K562 (cell line): ENCODE measurements around the gene KBTBD4. TPM values are rescaled to one million over a fixed set of nuclear protein-coding genes. Genes with fewer than 3 reads are reported as not detected.

ENCODE experiments used
- ATAC-seq: fragments of 200-7000 bp; cut with Tn5 transposase; 3 replicates; pipeline ENCODE4 v1.9.1; 2020; ENCODE audit warnings: moderate library complexity
- BruUV-seq: library from RNA; stranded (reverse); fragments of 400-500 nt; replicated peaks from 2 replicates; lab custom pipeline; 2021; lab: Mats Ljungman, UMichigan
- CTCF ChIA-PET: fragments of 300-600 bp; formaldehyde crosslinking; extraction: SDS; loops from one replicate; lab custom pipeline; 2021; ENCODE audit warnings: low intra/inter-chr PET ratio; lab: Yijun Ruan, JAX
- POLR2A ChIA-PET: fragments of 300-600, 350-650 bp; sonication (Branson Sonifier 250); formaldehyde crosslinking; extraction: SDS; loops from one replicate; lab custom pipeline; 2021; ENCODE audit warnings: antibody characterized with exemption, inconsistent platforms; lab: Yijun Ruan, JAX
- DNase-seq, 4 experiments: peaks; one replicate each; pipeline versions ENCODE4 v3.0.0 to v3.0.0-alpha.2; 2011 to 2018; ENCODE audit warnings: low spot score in 3 of 4, mixed read lengths in 3 of 4; ENCODE audit errors: extremely low read depth in 1 of 4
- FAIRE-seq: peaks from 2 replicates; lab custom pipeline; 2011; peaks lifted over from hg19 to GRCh38; lab: Jason Lieb, UNC
- H2AFZ ChIP-seq: 2 replicates; pipeline ENCODE4 v1.6.0; 2011; ENCODE audit warnings: low read depth, low read length, control low read depth, inconsistent platforms
- H3K27ac ChIP-seq: fragments of 200-600 bp; 3 replicates; pipeline ENCODE4 v1.8.0; 2011; ENCODE audit warnings: low read depth, mild to moderate bottlenecking, control low read depth, inconsistent platforms, low read length, moderate library complexity, mixed read lengths; ENCODE audit errors: extremely low read depth
- H3K27me3 ChIP-seq, 2 experiments: fragments of 300-600 bp in 1 of 2; 2 replicates in 1 of 2; 3 replicates in 1 of 2; pipeline versions ENCODE4 v1.6.0 to v1.8.0; 2011; ENCODE audit warnings: inconsistent platforms in 2 of 2, low read length in 2 of 2, mild to moderate bottlenecking in 1 of 2, mixed read lengths in 1 of 2, moderate library complexity in 1 of 2; ENCODE audit not compliant: control insufficient read depth in 2 of 2, insufficient read depth in 2 of 2
- H3K36me3 ChIP-seq: fragments of 300-600 bp; 3 replicates; pipeline ENCODE4 v1.8.0; 2011; ENCODE audit warnings: mild to moderate bottlenecking, low read length, inconsistent platforms; ENCODE audit not compliant: control insufficient read depth, insufficient read depth
- H3K4me1 ChIP-seq, 2 experiments: fragments of 200-600 bp in 1 of 2; replicated peaks in 1 of 2; 2 replicates in 1 of 2; 3 replicates in 1 of 2; pipeline versions ENCODE4 v1.5.1 to v1.8.0; 2011; ENCODE audit warnings: inconsistent platforms in 2 of 2, low read length in 2 of 2, mild to moderate bottlenecking in 1 of 2, mixed read lengths in 1 of 2, moderate library complexity in 1 of 2; ENCODE audit not compliant: control insufficient read depth in 2 of 2, insufficient read depth in 2 of 2
- H3K4me2 ChIP-seq: 2 replicates; pipeline ENCODE4 v1.6.1; 2011; ENCODE audit warnings: low read length, control low read depth, inconsistent platforms, mixed read lengths; ENCODE audit not compliant: insufficient read depth
- H3K4me3 ChIP-seq: fragments of 200-600 bp; sonication (generic), shearing (Covaris generic); 2 replicates; pipeline ENCODE4 v1.5.1; 2016; ENCODE audit warnings: control low read depth, inconsistent platforms
- H3K79me2 ChIP-seq: fragments of 200-600 bp; 3 replicates; pipeline ENCODE4 v1.8.0; 2011; ENCODE audit warnings: low read length, inconsistent platforms; ENCODE audit not compliant: control insufficient read depth, insufficient read depth
- H3K9ac ChIP-seq, 2 experiments: 2 replicates each; pipeline versions ENCODE4 v1.6.0 to v1.6.1; 2011; ENCODE audit warnings: low read depth in 2 of 2, low read length in 2 of 2, control low read depth in 1 of 2, inconsistent platforms in 1 of 2, mild to moderate bottlenecking in 1 of 2, mixed read lengths in 1 of 2; ENCODE audit not compliant: insufficient read depth in 1 of 2
- H3K9me1 ChIP-seq: one replicate; pipeline ENCODE4 v1.6.0; 2011; ENCODE audit warnings: inconsistent platforms, mild to moderate bottlenecking, low read length, moderate library complexity; ENCODE audit not compliant: control insufficient read depth, insufficient read depth
- H3K9me3 ChIP-seq: replicated peaks from 2 replicates; pipeline ENCODE4 v1.5.1; 2011; ENCODE audit warnings: low read depth, low read length, inconsistent platforms; ENCODE audit not compliant: control insufficient read depth, insufficient read depth
- H4K20me1 ChIP-seq: replicated peaks from 2 replicates; pipeline ENCODE4 v1.6.1; 2011; ENCODE audit warnings: low read length, inconsistent platforms, mixed read lengths; ENCODE audit not compliant: control insufficient read depth, insufficient read depth
- GABPA ChIP-seq: fragments of 200-800 bp; sonication (Bioruptor generic); conservative IDR thresholded peaks from 2 replicates; pipeline ENCODE4 v1.6.1; 2016; ENCODE audit warnings: low read depth, missing genetic modification characterization, missing compliant biosample characterization
- ZNF407 ChIP-seq: fragments of 450-650 bp; IDR thresholded peaks from 2 replicates; pipeline ENCODE4 v1.6.1; 2016; ENCODE audit warnings: low read depth
- WGBS: fragments of 100-300 bp; shearing (Covaris generic); methylation state at CpG from one replicate; pipeline ENCODE4 v1.1.6; 2016; ENCODE audit warnings: low coverage, mixed read lengths; ENCODE audit not compliant: insufficient coverage; ENCODE audit errors: missing lambda C conversion rate; 5-methylcytosine and 5-hydroxymethylcytosine counted together
- in situ Hi-C: fragments of 300-500 bp; cut with MboI; formaldehyde crosslinking; loops from 4 replicates; pipeline ENCODE4 v1.15.0; 2018; ENCODE audit warnings: inconsistent platforms, mixed read lengths
- intact Hi-C: fragments of 100-400 bp; cut with micrococcal nuclease; formaldehyde crosslinking; loops from 2 replicates; pipeline ENCODE4 v1.14.2; 2022
- polyA plus RNA-seq, 8 experiments: library from polyadenylated mRNA; depleted of rRNA in 4 of 8; stranded (reverse) in 5 of 8; unstranded in 3 of 8; fragments of >200 nt; fragmentation: Nextera tagmentation in 2 of 8; fragmentation: Illumina TruSeq in 1 of 8; extraction: Ambion mirVana in 2 of 8; extraction: Trizol in 1 of 8; gene quantifications; 2 replicates each; pipeline versions ENCODE4 v1.2.1 to v1.2.3, GENCODE V29; 2011 to 2014; ENCODE audit warnings: inconsistent platforms in 1 of 8, missing spikeins in 1 of 8
- total RNA-seq, 7 experiments: library from RNA; depleted of rRNA in 6 of 7; stranded (reverse); fragments of >200 nt in 6 of 7; fragmentation: Illumina TruSeq in 2 of 7; extraction: Trizol in 2 of 7; gene quantifications; 2 replicates each; pipeline versions ENCODE4 v1.2.1 to v1.2.3, GENCODE V29; 2011 to 2021; ENCODE audit warnings: low replicate concordance in 1 of 7
- TF ChIP-seq, protein P1 (sequence below): fragments of 450-650 bp; IDR thresholded peaks from 2 replicates; pipeline ENCODE4 v1.6.1; 2018; ENCODE audit not compliant: partially characterized antibody

KBTBD4 gene
- total and polyA plus RNA-seq, 9 of the 15 experiments (the other 6 are each of a cell fraction or from before 2014, with no cell fraction given), result 7.0 to 33.9 (median 13.3) TPM

DNA sequence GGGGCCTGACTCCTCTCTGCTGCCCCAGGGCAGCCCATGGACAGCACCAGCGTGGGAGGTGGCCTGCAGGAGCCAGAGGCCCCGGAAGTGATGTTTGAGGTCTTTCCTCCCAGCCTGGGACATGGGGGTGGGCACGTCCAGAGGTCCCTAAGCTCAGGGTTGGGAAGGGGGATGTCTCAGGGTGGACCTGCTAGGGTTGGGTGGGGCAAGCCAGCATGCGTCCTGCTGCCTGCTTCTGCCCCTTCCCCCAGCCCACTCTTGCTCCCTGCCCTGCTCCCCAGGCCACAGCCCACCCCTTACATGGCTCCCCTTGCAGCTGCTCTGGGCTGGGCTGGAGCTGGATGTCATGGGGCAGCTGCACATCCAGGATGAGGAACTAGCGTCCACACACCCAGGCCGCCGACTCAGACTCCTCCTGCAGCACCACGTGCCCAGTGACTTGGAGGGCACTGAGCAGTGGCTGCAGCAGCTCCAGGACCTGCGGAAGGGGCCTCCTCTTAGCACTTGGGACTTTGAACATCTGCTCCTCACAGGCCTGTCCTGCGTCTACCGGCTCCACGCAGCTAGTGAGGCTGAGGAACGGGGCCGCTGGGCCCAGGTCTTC lies 9.1 kb upstream of the KBTBD4 start:
- H3K27me3 ChIP-seq, result peaks cover 2 to 5% of the 10 kb centered on the region in 2 experiments; a peak in 3 of 5 replicates
- CTCF ChIA-PET, result no interaction called here
- H3K27ac ChIP-seq, result no peak overlapping the region
- peaks cover 0 to 14% of the 10 kb centered on the region in 2 experiments; a peak in 1 of 5 replicates for H3K4me1 ChIP-seq
- no TSS peak for BruUV-seq
- no peaks in the 10 kb centered on the region for H4K20me1 ChIP-seq
- peaks cover 24% of the 10 kb centered on the region; the same call in 2 of the 3 replicates for H3K36me3 ChIP-seq
- FAIRE-seq (no peak), DNase-seq (no peak), ATAC-seq (no peak; the same call in 2 of the 3 replicates)
- no peaks in the 10 kb centered on the region for H3K79me2 ChIP-seq
- H3K4me2 ChIP-seq, result no peak overlapping the region
- WGBS, result 59% methylated on average over 14 of the region's 14 CpGs
- H3K4me3 ChIP-seq, result no peak overlapping the region
- H3K9me3 ChIP-seq, result no peaks in the 10 kb centered on the region
- no peak overlapping the region for H2AFZ ChIP-seq
- no peaks in the 10 kb centered on the region for H3K9me1 ChIP-seq
- in situ Hi-C loops, result no loop called here
- intact Hi-C loops, result no loop called here
- POLR2A ChIA-PET, result interaction anchor here (0.8 to 1.5 kb wide), 4 partner anchors 10 to 44 kb away, joined by 3 to 5 read pairs (median 3); no protein-coding TSS in a partner anchor
- peak overlapping the region in 1 of 2 experiments; percentile 0; a peak in 1 of 4 replicates for H3K9ac ChIP-seq
- no peak for TF ChIP-seq ZNF407
- TF ChIP-seq, protein P1, sequence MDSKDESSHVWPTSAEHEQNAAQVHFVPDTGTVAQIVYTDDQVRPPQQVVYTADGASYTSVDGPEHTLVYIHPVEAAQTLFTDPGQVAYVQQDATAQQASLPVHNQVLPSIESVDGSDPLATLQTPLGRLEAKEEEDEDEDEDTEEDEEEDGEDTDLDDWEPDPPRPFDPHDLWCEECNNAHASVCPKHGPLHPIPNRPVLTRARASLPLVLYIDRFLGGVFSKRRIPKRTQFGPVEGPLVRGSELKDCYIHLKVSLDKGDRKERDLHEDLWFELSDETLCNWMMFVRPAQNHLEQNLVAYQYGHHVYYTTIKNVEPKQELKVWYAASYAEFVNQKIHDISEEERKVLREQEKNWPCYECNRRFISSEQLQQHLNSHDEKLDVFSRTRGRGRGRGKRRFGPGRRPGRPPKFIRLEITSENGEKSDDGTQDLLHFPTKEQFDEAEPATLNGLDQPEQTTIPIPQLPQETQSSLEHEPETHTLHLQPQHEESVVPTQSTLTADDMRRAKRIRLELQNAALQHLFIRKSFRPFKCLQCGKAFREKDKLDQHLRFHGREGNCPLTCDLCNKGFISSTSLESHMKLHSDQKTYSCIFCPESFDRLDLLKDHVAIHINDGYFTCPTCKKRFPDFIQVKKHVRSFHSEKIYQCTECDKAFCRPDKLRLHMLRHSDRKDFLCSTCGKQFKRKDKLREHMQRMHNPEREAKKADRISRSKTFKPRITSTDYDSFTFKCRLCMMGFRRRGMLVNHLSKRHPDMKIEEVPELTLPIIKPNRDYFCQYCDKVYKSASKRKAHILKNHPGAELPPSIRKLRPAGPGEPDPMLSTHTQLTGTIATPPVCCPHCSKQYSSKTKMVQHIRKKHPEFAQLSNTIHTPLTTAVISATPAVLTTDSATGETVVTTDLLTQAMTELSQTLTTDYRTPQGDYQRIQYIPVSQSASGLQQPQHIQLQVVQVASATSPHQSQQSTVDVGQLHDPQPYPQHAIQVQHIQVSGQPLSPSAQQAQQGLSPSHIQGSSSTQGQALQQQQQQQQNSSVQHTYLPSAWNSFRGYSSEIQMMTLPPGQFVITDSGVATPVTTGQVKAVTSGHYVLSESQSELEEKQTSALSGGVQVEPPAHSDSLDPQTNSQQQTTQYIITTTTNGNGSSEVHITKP, result peak; percentile 87
- 0 out of 2 replicates have a peak, but pooled peaks have one; percentile 17 for TF ChIP-seq GABPA (tag)
- TF ChIP-seq, all 486 proteins: peak for 2
